ENCODE results near the gene RHBDD3. TPM values are rescaled to one million over a fixed set of nuclear protein-coding genes. Genes with fewer than 3 reads are reported as not detected.

RHBDD3 gene
- 19.0 TPM for total RNA-seq
- long read RNA-seq, transcript RHBDD3-201 (7 exons, 1,794 nt) = major isoform, 16 of 51 reads
- long read RNA-seq, partial matches to known transcripts = 5 of 51 reads
- long read RNA-seq, other reads (novel, unspliced or antisense) = 24 of 51 reads

DNA sequence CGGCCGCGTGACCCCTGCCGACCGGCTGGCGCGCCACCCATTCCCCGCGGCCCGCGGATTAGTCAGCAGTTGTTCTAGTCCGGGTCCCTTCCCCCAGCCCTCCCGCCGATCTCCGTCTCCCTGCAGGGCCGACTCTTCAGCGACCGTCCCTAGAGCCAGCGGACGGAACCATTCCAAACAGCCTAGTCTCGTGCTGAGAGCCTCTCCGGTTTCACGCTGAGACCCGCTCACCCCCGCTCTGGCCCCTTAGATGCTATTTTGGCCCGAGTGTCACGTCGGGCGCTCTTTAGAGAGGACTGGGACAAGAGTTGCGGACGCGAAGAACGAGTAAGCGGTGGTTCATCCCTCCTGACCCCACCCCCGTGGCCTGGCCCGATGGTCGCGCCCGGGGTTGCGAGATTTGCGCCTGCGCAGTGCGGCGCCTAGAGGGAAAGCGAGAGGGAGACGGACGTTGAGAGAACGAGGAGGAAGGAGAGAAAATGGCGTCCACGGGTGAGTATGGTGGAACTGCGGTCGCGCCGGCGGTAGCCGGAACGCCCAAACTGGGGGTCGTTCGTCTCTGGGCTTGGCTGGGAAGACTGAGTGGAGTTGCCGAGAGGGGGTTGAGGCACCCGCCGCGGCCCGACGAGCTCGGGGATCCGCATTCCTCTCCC lies at the start of gene RHBDD3, which contains the start of gene EWSR1:
Gene RHBDD3, minus strand, starts transcription at position 124 of the 653 bp plus-strand sequence. CDS start 2,355 bp downstream, outside the sequence.
Gene EWSR1, plus strand, starts transcription at position 411 of the 653 bp plus-strand sequence. Its CDS starts 69 bp downstream, at position 480.
- H3K4me1 ChIP-seq = peaks cover 49% of the 10 kb centered on the region
- peak; percentile 94 for ATAC-seq
- peaks cover 14% of the 10 kb centered on the region for H3K36me3 ChIP-seq
- H3K27me3 ChIP-seq = no peaks in the 10 kb centered on the region
- intact Hi-C loops (cut with DNase I) = no loop called here
- TF ChIP-seq, protein P1, sequence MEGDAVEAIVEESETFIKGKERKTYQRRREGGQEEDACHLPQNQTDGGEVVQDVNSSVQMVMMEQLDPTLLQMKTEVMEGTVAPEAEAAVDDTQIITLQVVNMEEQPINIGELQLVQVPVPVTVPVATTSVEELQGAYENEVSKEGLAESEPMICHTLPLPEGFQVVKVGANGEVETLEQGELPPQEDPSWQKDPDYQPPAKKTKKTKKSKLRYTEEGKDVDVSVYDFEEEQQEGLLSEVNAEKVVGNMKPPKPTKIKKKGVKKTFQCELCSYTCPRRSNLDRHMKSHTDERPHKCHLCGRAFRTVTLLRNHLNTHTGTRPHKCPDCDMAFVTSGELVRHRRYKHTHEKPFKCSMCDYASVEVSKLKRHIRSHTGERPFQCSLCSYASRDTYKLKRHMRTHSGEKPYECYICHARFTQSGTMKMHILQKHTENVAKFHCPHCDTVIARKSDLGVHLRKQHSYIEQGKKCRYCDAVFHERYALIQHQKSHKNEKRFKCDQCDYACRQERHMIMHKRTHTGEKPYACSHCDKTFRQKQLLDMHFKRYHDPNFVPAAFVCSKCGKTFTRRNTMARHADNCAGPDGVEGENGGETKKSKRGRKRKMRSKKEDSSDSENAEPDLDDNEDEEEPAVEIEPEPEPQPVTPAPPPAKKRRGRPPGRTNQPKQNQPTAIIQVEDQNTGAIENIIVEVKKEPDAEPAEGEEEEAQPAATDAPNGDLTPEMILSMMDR (IDR thresholded peaks at IDR 0.05) = no peak
- H3K4me3 ChIP-seq = peak within 1 kb of the TSS; percentile 95
- H3K27ac ChIP-seq = peak within 1 kb of the TSS; percentile 100
- H3K9me3 ChIP-seq = no peaks in the 10 kb centered on the region
- DNase-seq = peak; percentile 97

DNA sequence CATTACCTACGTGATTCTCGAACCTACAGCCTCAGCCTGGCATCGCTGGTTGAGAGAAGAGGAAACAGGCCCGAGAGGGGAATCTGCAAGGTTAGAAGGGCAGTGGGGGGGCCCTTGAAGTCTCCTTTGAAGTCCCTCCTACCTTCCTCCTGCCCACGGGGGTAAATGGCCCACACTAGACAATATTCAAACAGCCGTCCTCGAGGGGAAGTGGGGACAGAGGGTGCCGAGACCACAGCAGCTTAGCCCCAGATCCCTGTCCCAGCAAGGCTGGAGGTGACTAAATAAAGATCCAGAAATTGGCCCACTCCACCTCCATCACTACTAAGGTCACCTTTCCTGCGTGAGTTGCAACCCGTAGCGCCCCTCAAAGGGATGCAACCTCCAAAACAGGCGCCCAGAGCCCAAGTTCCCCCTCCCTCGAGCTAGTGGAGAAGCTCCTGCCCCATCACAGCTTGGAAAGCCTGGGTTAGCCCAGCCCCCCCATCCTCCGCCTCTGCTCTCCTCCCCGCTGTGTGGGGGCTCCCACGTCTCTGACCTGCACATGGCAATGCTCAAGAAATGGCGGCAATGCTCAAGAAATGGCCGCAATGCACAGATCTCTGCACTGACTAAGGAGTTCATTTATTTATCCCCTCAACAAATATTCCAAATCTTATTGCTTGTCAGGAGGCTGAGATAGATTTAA lies 48.5 kb upstream of the RHBDD3 start:
- TF ChIP-seq, protein P1 (IDR thresholded peaks at IDR 0.05) = no peak
- Histone ChIP-seq H3K9me3 (no peaks in the 10 kb centered on the region), H3K4me3 (no peak overlapping the region), H3K27ac (no peak overlapping the region), H3K36me3 (no peaks in the 10 kb centered on the region), H3K4me1 (peaks cover 29% of the 10 kb centered on the region), H3K27me3 (peaks cover 29% of the 10 kb centered on the region)
- ATAC-seq (no peak), DNase-seq (no peak)
- intact Hi-C loops (cut with DNase I) = no loop called here

DNA sequence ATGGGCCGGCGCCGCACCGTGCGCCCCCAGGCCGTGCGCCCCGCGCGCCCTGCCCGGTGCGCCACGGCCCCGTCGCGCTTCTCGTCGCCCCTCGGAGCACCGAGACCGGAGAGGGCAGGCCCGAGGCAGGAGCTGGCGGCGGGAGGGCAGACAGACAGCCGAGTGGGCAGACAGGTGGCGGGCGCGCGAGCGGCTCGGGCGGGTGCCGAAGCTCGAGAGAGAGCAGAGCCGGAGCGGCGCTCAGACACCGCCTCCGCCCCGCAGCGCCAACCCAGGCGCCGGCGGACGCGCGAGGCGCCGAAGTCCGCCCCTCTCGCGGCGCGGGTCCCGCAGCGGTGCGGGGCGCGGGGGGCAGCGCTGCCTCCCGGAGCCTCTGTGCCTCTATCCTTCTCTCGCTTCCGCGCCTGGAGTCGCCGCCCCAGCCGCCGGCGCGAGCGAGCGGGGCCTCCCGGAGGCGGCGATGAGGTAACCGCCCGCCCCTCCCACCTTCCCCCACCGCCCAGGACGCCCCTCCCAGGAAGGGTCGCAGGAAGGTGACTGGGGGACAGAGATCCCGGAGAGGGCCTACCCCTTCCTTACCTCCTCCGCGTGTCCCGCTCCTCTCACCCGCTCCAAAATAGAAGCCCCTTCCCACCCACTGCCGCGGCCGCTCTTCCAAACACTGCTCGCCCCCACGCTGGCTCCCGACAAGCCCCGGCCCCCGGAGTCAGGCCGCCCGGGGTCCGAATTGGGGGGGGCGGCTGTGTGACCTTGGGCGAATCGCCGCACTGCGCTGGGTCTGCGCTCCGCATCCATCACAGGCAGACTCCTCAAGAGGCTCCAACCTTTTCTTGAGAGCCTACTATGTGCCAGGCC lies 47.7 kb upstream of the RHBDD3 start, which contains the start of gene RASL10A:
Gene RASL10A, minus strand, starts transcription at position 412 of the 855 bp plus-strand sequence. CDS start 451 bp downstream, outside the sequence.
- peak within 1 kb of the TSS; percentile 21 for H3K4me3 ChIP-seq
- peaks cover 29% of the 10 kb centered on the region for H3K27me3 ChIP-seq
- H3K36me3 ChIP-seq = no peaks in the 10 kb centered on the region
- no peaks in the 10 kb centered on the region for H3K9me3 ChIP-seq
- peaks cover 37% of the 10 kb centered on the region for H3K4me1 ChIP-seq
- intact Hi-C loops (cut with DNase I) = no loop called here
- no peak within 1 kb of the TSS for H3K27ac ChIP-seq
- ATAC-seq (no peak), DNase-seq (peak; percentile 37)
- TF ChIP-seq, protein P1 (IDR thresholded peaks at IDR 0.05) = no peak

DNA sequence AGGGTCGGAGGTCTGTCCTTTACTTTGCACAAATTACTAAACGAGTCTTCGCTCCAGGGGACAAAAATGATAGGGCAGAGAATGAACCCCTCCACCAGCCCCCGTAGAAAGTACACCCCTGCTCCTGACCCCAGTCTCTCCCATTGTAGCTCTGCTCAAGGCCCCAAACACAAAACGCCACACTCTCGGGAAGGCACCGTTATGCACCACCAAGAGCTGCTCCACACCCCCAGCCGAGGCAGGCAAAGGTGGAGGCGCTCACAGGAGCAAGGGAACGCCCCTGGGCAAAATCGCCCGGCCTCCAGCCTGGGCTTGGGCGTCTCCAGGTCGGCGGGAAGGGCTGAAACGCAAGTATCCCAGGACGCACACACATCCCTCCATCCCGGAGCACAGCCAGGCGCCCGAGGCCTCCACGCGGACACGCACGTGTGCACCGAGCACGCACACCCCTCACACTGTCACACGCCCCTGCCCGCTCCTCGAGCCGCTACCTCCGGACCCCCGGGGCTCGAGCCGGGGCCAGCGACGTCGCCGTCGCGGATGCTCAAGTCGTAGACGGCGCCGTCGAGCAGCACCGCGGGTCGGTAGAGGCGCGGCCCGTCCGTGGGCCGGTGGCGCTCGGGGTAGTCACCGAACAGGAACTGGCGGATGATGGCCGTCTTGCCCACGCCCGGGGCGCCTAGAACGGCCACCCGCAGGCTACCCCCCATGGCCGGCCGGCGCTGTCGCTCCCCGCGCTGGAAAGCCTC lies 46.9 kb upstream of the RHBDD3 start:
- DNase-seq (peak; percentile 65), ATAC-seq (no peak)
- H3K27ac ChIP-seq = no peak overlapping the region
- intact Hi-C loops (cut with DNase I) = no loop called here
- peak overlapping the region; percentile 21 for H3K4me3 ChIP-seq
- no peaks in the 10 kb centered on the region for H3K9me3 ChIP-seq
- peaks cover 42% of the 10 kb centered on the region for H3K4me1 ChIP-seq
- TF ChIP-seq, protein P1 (IDR thresholded peaks at IDR 0.05) = no peak
- no peaks in the 10 kb centered on the region for H3K36me3 ChIP-seq
- H3K27me3 ChIP-seq = peaks cover 29% of the 10 kb centered on the region

Measured in upper lobe of right lung (tissue), 1 donor.